Measurements from ENCODE around the gene HRK. TPM values are rescaled to one million over a fixed set of nuclear protein-coding genes. Genes with fewer than 3 reads are reported as not detected.

The HRK gene
- total and polyA plus RNA-seq, 2 donors, result 1.9 to 3.1 TPM

GRCh38 chr12:116906285-116906684 is 25.0 kb upstream of the HRK start:
- no peak overlapping the region for H3K27ac ChIP-seq (ENCODE audit: low read depth in 1 of 2, low read length in 1 of 2)
- H3K9me3 ChIP-seq (ENCODE audit: control insufficient read depth in 2 of 2, insufficient read depth in 1 of 2, low read length in 1 of 2), result no peaks in the 10 kb centered on the region
- no peak for DNase-seq (ENCODE audit: low read depth in 6 of 9, low spot score in 9 of 9)
- H3K27me3 ChIP-seq (ENCODE audit: control insufficient read depth in 2 of 2, insufficient read depth in 1 of 2, low read length in 1 of 2), result peaks cover 0 to 13% of the 10 kb centered on the region in 2 donors
- H3K4me3 ChIP-seq (ENCODE audit: low read length in 2 of 2), result no peak overlapping the region
- 95% methylated on average over 4 of the region's 4 CpGs for WGBS
- no peaks in the 10 kb centered on the region for H3K4me1 ChIP-seq (ENCODE audit: control insufficient read depth in 2 of 2, insufficient read depth in 2 of 2, low read length in 2 of 2)
- no peaks in the 10 kb centered on the region for H3K36me3 ChIP-seq (ENCODE audit: control insufficient read depth in 2 of 2, insufficient read depth in 2 of 2, low read length in 1 of 2)

- Histone ChIP-seq H3K36me3 (ENCODE audit: control insufficient read depth in 2 of 2, insufficient read depth in 2 of 2, low read length in 1 of 2) (no peaks in the 10 kb centered on the region), H3K9me3 (ENCODE audit: control insufficient read depth in 2 of 2, insufficient read depth in 1 of 2, low read length in 1 of 2) (no peaks in the 10 kb centered on the region), H3K4me3 (ENCODE audit: low read length in 2 of 2) (no peak overlapping the region), H3K4me1 (ENCODE audit: control insufficient read depth in 2 of 2, insufficient read depth in 2 of 2, low read length in 2 of 2) (no peaks in the 10 kb centered on the region), H3K27ac (ENCODE audit: low read depth in 1 of 2, low read length in 1 of 2) (no peak overlapping the region), H3K27me3 (ENCODE audit: control insufficient read depth in 2 of 2, insufficient read depth in 1 of 2, low read length in 1 of 2) (peaks cover 0 to 11% of the 10 kb centered on the region in 2 donors)
- 83% methylated on average over 4 of the region's 4 CpGs for WGBS
- DNase-seq (ENCODE audit: low read depth in 6 of 9, low spot score in 9 of 9), result no peak
Measured at GRCh38 chr12:116903818-116904217, 22.6 kb upstream of the HRK start.

- Histone ChIP-seq H3K27me3 (ENCODE audit: control insufficient read depth in 2 of 2, insufficient read depth in 1 of 2, low read length in 1 of 2) (peaks cover 0 to 10% of the 10 kb centered on the region in 2 donors), H3K27ac (ENCODE audit: low read depth in 1 of 2, low read length in 1 of 2) (no peak overlapping the region), H3K4me3 (ENCODE audit: low read length in 2 of 2) (no peak overlapping the region), H3K4me1 (ENCODE audit: control insufficient read depth in 2 of 2, insufficient read depth in 2 of 2, low read length in 2 of 2) (no peaks in the 10 kb centered on the region), H3K9me3 (ENCODE audit: control insufficient read depth in 2 of 2, insufficient read depth in 1 of 2, low read length in 1 of 2) (peaks cover 0 to 1% of the 10 kb centered on the region in 2 donors), H3K36me3 (ENCODE audit: control insufficient read depth in 2 of 2, insufficient read depth in 2 of 2, low read length in 1 of 2) (no peaks in the 10 kb centered on the region)
- no peak for DNase-seq (ENCODE audit: low read depth in 6 of 9, low spot score in 9 of 9)
- 94% methylated on average over 2 of the region's 2 CpGs for WGBS
Measured at GRCh38 chr12:116901612-116902011, 20.4 kb upstream of the HRK start.

GRCh38 chr12:116898669-116899068 is 17.4 kb upstream of the HRK start:
- peaks cover 0 to 5% of the 10 kb centered on the region in 2 donors for H3K27me3 ChIP-seq (ENCODE audit: control insufficient read depth in 2 of 2, insufficient read depth in 1 of 2, low read length in 1 of 2)
- H3K27ac ChIP-seq (ENCODE audit: low read depth in 1 of 2, low read length in 1 of 2), result no peak overlapping the region
- H3K4me3 ChIP-seq (ENCODE audit: low read length in 2 of 2), result no peak overlapping the region
- peaks cover 0 to 1% of the 10 kb centered on the region in 2 donors for H3K9me3 ChIP-seq (ENCODE audit: control insufficient read depth in 2 of 2, insufficient read depth in 1 of 2, low read length in 1 of 2)
- 72% methylated on average over 3 of the region's 3 CpGs for WGBS
- H3K36me3 ChIP-seq (ENCODE audit: control insufficient read depth in 2 of 2, insufficient read depth in 2 of 2, low read length in 1 of 2), result no peaks in the 10 kb centered on the region
- no peaks in the 10 kb centered on the region for H3K4me1 ChIP-seq (ENCODE audit: control insufficient read depth in 2 of 2, insufficient read depth in 2 of 2, low read length in 2 of 2)
- no peak for DNase-seq (ENCODE audit: low read depth in 6 of 9, low spot score in 9 of 9)

GRCh38 chr12:116897476-116897875 is 16.2 kb upstream of the HRK start:
- Histone ChIP-seq H3K4me1 (ENCODE audit: control insufficient read depth in 2 of 2, insufficient read depth in 2 of 2, low read length in 2 of 2) (no peaks in the 10 kb centered on the region), H3K27me3 (ENCODE audit: control insufficient read depth in 2 of 2, insufficient read depth in 1 of 2, low read length in 1 of 2) (peaks cover 0 to 3% of the 10 kb centered on the region in 2 donors), H3K4me3 (ENCODE audit: low read length in 2 of 2) (no peak overlapping the region), H3K9me3 (ENCODE audit: control insufficient read depth in 2 of 2, insufficient read depth in 1 of 2, low read length in 1 of 2) (peaks cover 0 to 1% of the 10 kb centered on the region in 2 donors), H3K27ac (ENCODE audit: low read depth in 1 of 2, low read length in 1 of 2) (no peak overlapping the region), H3K36me3 (ENCODE audit: control insufficient read depth in 2 of 2, insufficient read depth in 2 of 2, low read length in 1 of 2) (no peaks in the 10 kb centered on the region)
- no peak for DNase-seq (ENCODE audit: low read depth in 6 of 9, low spot score in 9 of 9)
- WGBS, result 81% methylated on average over 4 of the region's 4 CpGs

GRCh38 chr12:116896411-116896924 is 15.2 kb upstream of the HRK start:
- no peak overlapping the region for H3K27ac ChIP-seq (ENCODE audit: low read depth in 1 of 2, low read length in 1 of 2)
- no peaks in the 10 kb centered on the region for H3K4me1 ChIP-seq (ENCODE audit: control insufficient read depth in 2 of 2, insufficient read depth in 2 of 2, low read length in 2 of 2)
- WGBS, result 82% methylated on average over 7 of the region's 7 CpGs
- H3K27me3 ChIP-seq (ENCODE audit: control insufficient read depth in 2 of 2, insufficient read depth in 1 of 2, low read length in 1 of 2), result peaks cover 0 to 3% of the 10 kb centered on the region in 2 donors
- no peak overlapping the region for H3K4me3 ChIP-seq (ENCODE audit: low read length in 2 of 2)
- no peak for DNase-seq (ENCODE audit: low read depth in 6 of 9, low spot score in 9 of 9)
- no peaks in the 10 kb centered on the region for H3K36me3 ChIP-seq (ENCODE audit: control insufficient read depth in 2 of 2, insufficient read depth in 2 of 2, low read length in 1 of 2)
- peaks cover 0 to 1% of the 10 kb centered on the region in 2 donors for H3K9me3 ChIP-seq (ENCODE audit: control insufficient read depth in 2 of 2, insufficient read depth in 1 of 2, low read length in 1 of 2)

GRCh38 chr12:116894913-116895312 is 13.7 kb upstream of the HRK start:
- 92% methylated on average over 3 of the region's 3 CpGs for WGBS
- Histone ChIP-seq H3K27ac (ENCODE audit: low read depth in 1 of 2, low read length in 1 of 2) (no peak overlapping the region), H3K27me3 (ENCODE audit: control insufficient read depth in 2 of 2, insufficient read depth in 1 of 2, low read length in 1 of 2) (peaks cover 0 to 3% of the 10 kb centered on the region in 2 donors), H3K4me1 (ENCODE audit: control insufficient read depth in 2 of 2, insufficient read depth in 2 of 2, low read length in 2 of 2) (no peaks in the 10 kb centered on the region), H3K9me3 (ENCODE audit: control insufficient read depth in 2 of 2, insufficient read depth in 1 of 2, low read length in 1 of 2) (peaks cover 0 to 1% of the 10 kb centered on the region in 2 donors), H3K36me3 (ENCODE audit: control insufficient read depth in 2 of 2, insufficient read depth in 2 of 2, low read length in 1 of 2) (no peaks in the 10 kb centered on the region), H3K4me3 (ENCODE audit: low read length in 2 of 2) (no peak overlapping the region)
- DNase-seq (ENCODE audit: low read depth in 6 of 9, low spot score in 9 of 9), result no peak

GRCh38 chr12:116892349-116893140 is 11.3 kb upstream of the HRK start:
- Histone ChIP-seq H3K36me3 (ENCODE audit: control insufficient read depth in 2 of 2, insufficient read depth in 2 of 2, low read length in 1 of 2) (no peaks in the 10 kb centered on the region), H3K9me3 (ENCODE audit: control insufficient read depth in 2 of 2, insufficient read depth in 1 of 2, low read length in 1 of 2) (peaks cover 0 to 1% of the 10 kb centered on the region in 2 donors), H3K27me3 (ENCODE audit: control insufficient read depth in 2 of 2, insufficient read depth in 1 of 2, low read length in 1 of 2) (no peaks in the 10 kb centered on the region), H3K4me3 (ENCODE audit: low read length in 2 of 2) (no peak overlapping the region), H3K4me1 (ENCODE audit: control insufficient read depth in 2 of 2, insufficient read depth in 2 of 2, low read length in 2 of 2) (no peaks in the 10 kb centered on the region), H3K27ac (ENCODE audit: low read depth in 1 of 2, low read length in 1 of 2) (no peak overlapping the region)
- DNase-seq (ENCODE audit: low read depth in 6 of 9, low spot score in 9 of 9), result no peak
- WGBS, result 90% methylated on average over 12 of the region's 12 CpGs

- Histone ChIP-seq H3K4me1 (ENCODE audit: control insufficient read depth in 2 of 2, insufficient read depth in 2 of 2, low read length in 2 of 2) (no peaks in the 10 kb centered on the region), H3K36me3 (ENCODE audit: control insufficient read depth in 2 of 2, insufficient read depth in 2 of 2, low read length in 1 of 2) (no peaks in the 10 kb centered on the region), H3K9me3 (ENCODE audit: control insufficient read depth in 2 of 2, insufficient read depth in 1 of 2, low read length in 1 of 2) (no peaks in the 10 kb centered on the region), H3K27me3 (ENCODE audit: control insufficient read depth in 2 of 2, insufficient read depth in 1 of 2, low read length in 1 of 2) (no peaks in the 10 kb centered on the region), H3K4me3 (ENCODE audit: low read length in 2 of 2) (no peak overlapping the region), H3K27ac (ENCODE audit: low read depth in 1 of 2, low read length in 1 of 2) (no peak overlapping the region)
- DNase-seq (ENCODE audit: low read depth in 6 of 9, low spot score in 9 of 9), result no peak
- WGBS, result 96% methylated on average over 3 of the region's 3 CpGs
Measured at GRCh38 chr12:116891019-116891418, 9.8 kb upstream of the HRK start.
